ENCODE measurements around the gene HYI. TPM values are rescaled to one million over a fixed set of nuclear protein-coding genes. Genes with fewer than 3 reads are reported as not detected.
"Not testable (repeated sequence)": the region's sequence is repeated elsewhere in the genome, so short reads cannot be mapped to it uniquely, and the experiment has no call there.

The HYI gene, protein sequence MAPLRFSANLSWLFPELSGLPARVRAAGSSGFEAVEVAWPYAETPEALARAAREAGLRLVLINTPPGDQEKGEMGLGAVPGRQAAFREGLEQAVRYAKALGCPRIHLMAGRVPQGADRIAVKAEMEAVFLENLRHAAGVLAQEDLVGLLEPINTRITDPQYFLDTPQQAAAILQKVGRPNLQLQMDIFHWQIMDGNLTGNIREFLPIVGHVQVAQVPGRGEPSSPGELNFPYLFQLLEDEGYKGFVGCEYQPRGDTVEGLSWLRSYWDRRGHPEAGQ
- 37.2 and 65.2 TPM in 2 replicates for total RNA-seq
- 15.5 and 35.2 TPM in 2 replicates for polyA plus RNA-seq

DNA sequence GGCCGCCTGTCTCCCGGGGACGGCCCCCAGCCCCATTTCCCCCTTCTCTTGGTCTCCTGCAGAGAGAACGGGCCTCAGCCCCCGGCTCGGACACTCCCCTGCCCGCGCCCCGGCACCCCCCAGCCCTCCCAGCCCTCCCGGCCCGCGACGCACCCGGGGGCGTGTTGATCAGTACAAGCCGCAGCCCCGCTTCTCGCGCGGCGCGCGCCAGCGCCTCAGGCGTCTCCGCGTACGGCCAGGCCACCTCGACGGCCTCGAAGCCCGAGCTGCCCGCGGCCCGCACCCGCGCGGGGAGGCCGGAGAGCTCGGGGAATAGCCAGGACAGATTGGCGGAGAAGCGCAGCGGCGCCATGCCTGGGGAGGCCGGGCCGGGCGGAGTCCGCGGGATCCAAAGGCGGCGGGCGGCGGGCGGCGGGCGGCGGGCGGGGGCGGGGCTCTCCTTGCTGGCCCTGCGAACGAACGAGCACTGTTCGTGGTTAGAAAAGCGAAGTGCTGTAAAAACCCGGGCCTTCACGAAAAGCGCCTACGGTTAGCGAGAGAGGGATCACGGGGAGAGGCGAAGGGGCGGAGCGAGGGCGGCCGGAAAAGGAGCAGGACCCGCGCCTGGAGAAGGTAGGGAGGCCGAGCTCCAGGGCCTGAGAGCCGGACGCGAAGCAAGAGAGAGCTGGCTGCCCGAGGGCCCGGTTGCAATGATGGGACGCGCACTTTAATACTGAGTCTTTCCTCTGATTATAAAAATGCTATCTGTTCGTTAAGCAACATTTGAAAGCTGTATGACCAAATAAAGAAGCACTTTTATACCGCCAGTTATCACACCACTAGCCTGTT, at the start of gene HYI:
HYI (minus strand) TSS at position 490 of the 828 bp plus-strand sequence; CDS start at position 352, 138 bp downstream.
- peak; percentile 86 to 92 for DNase-seq (ENCODE audit: low read depth in 1 of 2, low spot score in 1 of 2)
- Histone ChIP-seq H3K36me3 (peaks cover 12% of the 10 kb centered on the region), H3K27ac (peak within 1 kb of the TSS; percentile 91), H3K27me3 (no peaks in the 10 kb centered on the region), H3K9me3 (ENCODE audit: low read depth) (no peaks in the 10 kb centered on the region), H3K4me3 (peak within 1 kb of the TSS; percentile 45), H3K4me1 (ENCODE audit: low read depth) (peaks cover 7% of the 10 kb centered on the region)
- TF ChIP-seq, protein P1, sequence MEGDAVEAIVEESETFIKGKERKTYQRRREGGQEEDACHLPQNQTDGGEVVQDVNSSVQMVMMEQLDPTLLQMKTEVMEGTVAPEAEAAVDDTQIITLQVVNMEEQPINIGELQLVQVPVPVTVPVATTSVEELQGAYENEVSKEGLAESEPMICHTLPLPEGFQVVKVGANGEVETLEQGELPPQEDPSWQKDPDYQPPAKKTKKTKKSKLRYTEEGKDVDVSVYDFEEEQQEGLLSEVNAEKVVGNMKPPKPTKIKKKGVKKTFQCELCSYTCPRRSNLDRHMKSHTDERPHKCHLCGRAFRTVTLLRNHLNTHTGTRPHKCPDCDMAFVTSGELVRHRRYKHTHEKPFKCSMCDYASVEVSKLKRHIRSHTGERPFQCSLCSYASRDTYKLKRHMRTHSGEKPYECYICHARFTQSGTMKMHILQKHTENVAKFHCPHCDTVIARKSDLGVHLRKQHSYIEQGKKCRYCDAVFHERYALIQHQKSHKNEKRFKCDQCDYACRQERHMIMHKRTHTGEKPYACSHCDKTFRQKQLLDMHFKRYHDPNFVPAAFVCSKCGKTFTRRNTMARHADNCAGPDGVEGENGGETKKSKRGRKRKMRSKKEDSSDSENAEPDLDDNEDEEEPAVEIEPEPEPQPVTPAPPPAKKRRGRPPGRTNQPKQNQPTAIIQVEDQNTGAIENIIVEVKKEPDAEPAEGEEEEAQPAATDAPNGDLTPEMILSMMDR (IDR thresholded peaks at IDR 0.05; ENCODE audit: low read depth, low read length), result no peak

DNA sequence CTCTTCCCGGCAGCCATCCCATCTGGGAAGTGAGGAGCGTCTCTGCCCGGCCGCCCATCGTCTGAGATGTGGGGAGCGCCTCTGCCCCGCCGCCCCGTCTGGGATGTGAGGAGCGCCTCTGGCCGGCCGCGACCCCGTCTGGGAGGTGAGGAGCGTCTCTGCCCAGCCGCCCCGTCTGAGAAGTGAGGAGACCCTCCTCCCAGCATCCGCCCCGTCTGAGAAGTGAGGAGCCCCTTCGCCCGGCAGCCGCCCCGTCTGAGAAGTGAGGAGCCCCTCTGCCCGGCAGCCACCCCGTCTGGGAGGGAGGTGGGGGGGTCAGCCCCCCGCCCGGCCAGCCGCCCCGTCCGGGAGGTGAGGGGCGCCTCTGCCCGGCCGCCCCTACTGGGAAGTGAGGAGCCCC, 48.1 kb upstream of the HYI start:
- H3K27ac ChIP-seq, result not testable (repeated sequence)

DNA sequence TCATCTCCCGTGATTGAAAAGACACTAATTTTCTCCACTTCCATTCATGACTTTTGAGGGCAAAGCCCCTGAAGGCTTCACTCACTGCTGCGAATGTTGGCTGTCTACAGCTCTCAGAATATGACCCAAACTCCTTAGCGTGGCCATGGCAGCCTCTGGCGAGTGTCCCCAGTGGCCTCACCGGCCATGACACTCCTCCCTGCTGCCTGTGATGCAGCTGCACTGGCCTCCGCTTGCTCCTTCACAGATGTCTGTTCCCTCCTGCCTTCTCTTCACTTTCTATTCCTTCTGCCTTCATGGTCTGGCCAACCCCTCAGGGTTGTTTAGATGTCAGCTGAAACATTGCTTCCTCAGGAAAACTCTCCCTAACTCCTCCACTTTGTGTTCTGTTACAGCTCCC, 46.2 kb upstream of the HYI start:
- Histone ChIP-seq H3K27ac (no peak overlapping the region), H3K4me3 (no peak overlapping the region), H3K4me1 (ENCODE audit: low read depth) (no peaks in the 10 kb centered on the region), H3K36me3 (no peaks in the 10 kb centered on the region), H3K9me3 (ENCODE audit: low read depth) (no peaks in the 10 kb centered on the region), H3K27me3 (no peaks in the 10 kb centered on the region)
- TF ChIP-seq, protein P1 (IDR thresholded peaks at IDR 0.05; ENCODE audit: low read depth, low read length), result no peak
- no peak for DNase-seq (ENCODE audit: low read depth in 1 of 2, low spot score in 1 of 2)

More for the DNA sequence above, 48.1 kb upstream of the HYI start:
- not testable (repeated sequence) for DNase-seq (ENCODE audit: low read depth in 1 of 2, low spot score in 1 of 2); H3K36me3 ChIP-seq; H3K4me1 ChIP-seq (ENCODE audit: low read depth); H3K27me3 ChIP-seq; H3K9me3 ChIP-seq (ENCODE audit: low read depth); H3K4me3 ChIP-seq

DNA sequence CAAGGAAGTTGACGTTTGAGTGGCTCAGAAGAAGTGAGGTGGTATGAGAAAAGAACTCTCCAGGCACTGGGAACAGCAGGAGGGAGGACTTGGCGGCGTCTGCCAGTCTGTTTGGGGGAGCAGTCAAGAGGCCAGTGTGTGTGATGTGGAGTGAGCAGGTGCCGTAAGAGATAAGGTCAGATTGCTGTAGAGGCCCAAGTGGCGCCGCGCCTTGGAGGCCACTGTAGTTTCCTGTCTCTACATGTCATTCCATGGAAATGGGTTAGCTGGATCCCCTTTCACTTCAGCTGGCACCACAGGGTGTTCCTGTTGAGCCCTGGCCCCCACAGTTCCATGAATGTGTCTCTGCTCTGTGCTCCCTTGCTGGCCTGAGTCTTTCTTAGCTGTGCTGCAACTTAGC, 41.5 kb upstream of the HYI start:
- Histone ChIP-seq H3K36me3 (no peaks in the 10 kb centered on the region), H3K27me3 (no peaks in the 10 kb centered on the region), H3K9me3 (ENCODE audit: low read depth) (no peaks in the 10 kb centered on the region), H3K27ac (no peak overlapping the region), H3K4me1 (ENCODE audit: low read depth) (no peaks in the 10 kb centered on the region), H3K4me3 (no peak overlapping the region)
- DNase-seq (ENCODE audit: low read depth in 1 of 2, low spot score in 1 of 2), result no peak
- TF ChIP-seq, protein P1 (IDR thresholded peaks at IDR 0.05; ENCODE audit: low read depth, low read length), result no peak

DNA sequence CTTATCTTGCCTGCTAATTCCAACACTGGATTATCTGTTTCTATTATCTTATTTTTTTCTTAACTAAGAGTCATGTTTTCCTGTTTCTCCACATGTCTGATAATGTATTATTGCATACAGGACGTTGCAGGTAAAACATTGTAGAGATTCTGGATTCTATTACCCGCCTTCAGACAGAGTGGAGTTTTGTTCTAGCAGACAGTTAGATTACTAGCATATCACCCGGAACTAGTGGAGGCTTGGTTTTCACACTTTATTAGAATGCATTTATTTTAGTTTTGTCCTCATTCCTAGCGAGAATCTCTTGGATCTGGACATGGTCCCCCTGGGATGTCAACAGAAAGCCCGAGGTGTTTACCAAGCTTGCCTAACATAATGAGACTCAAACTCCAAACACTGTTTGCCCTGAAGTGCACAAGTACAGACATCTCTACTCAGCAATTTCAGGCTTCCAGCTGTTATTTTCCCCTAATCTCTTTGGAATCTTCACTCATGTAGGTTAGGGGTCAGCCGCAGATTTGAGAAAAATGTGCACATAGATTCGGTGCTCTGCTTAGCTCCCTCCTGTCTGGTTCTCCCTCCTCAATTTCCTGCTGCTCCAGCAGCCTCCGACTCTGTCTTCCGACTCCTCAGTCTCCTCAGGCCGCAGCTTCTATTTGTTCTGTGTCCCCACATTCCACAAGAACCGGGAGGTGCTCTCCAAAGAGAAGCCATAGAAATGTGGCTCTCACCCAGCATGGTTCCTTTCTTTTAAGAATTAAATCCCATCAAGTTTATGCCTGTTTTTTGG, 40.1 kb upstream of the HYI start:
- Histone ChIP-seq H3K27ac (no peak overlapping the region), H3K36me3 (no peaks in the 10 kb centered on the region), H3K9me3 (ENCODE audit: low read depth) (no peaks in the 10 kb centered on the region), H3K27me3 (no peaks in the 10 kb centered on the region), H3K4me3 (no peak overlapping the region), H3K4me1 (ENCODE audit: low read depth) (no peaks in the 10 kb centered on the region)
- peak; percentile 17 to 42 for DNase-seq (ENCODE audit: low read depth in 1 of 2, low spot score in 1 of 2)
- TF ChIP-seq, protein P1 (IDR thresholded peaks at IDR 0.05; ENCODE audit: low read depth, low read length), result no peak

All from cardiac muscle cell (in vitro differentiated cells and primary cell).